ENCODE results near the gene CNBD2. TPM values are rescaled to one million over a fixed set of nuclear protein-coding genes. Genes with fewer than 3 reads are reported as not detected.
"Not testable (repeated sequence)": the region's sequence is repeated elsewhere in the genome, so short reads cannot be mapped to it uniquely, and the experiment has no call there.

The CNBD2 gene
- total RNA-seq, 2 donors from 2014 or later = 5.0 to 5.1 TPM

DNA sequence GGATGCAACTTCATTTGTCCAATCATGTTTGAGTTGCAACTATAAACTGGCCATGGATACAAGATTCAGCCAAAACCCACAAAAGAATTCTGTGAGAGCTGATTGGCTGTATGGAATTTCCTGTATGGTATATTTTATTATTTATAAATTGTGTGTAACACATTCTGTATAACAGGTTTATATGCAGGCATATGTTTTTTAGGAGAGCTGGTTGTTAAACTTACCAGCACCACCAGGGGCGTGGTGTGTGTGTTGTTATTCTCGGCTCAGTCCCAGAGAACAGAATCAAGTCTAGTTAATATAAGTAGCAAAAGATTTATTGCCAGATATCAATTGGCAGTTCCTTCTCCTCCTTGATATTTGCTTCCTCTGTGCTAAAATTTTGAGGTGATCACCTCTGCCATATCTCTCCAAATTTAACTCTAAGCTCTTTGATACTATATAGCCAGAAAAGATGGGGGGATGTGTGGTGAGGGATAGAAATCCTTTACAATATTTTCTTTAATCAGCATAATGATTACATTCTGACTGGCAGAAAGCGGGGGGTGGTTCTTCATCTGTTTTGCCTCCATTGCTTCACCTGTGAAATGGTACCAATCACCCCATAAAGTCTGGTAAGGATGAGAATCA lies 22.9 kb downstream of the CNBD2 start:
- H3K9me3 Mint-ChIP-seq = no peaks in the 10 kb centered on the region
- H3K4me1 Mint-ChIP-seq = no peaks in the 10 kb centered on the region
- H3K27ac Mint-ChIP-seq = no peak overlapping the region
- no peak for ATAC-seq (replicated peaks)
- H3K36me3 Mint-ChIP-seq (ENCODE audit: low read depth) = no peaks in the 10 kb centered on the region
- no peak overlapping the region for H3K4me3 Mint-ChIP-seq
- peaks cover 13% of the 10 kb centered on the region for H3K27me3 Mint-ChIP-seq

DNA sequence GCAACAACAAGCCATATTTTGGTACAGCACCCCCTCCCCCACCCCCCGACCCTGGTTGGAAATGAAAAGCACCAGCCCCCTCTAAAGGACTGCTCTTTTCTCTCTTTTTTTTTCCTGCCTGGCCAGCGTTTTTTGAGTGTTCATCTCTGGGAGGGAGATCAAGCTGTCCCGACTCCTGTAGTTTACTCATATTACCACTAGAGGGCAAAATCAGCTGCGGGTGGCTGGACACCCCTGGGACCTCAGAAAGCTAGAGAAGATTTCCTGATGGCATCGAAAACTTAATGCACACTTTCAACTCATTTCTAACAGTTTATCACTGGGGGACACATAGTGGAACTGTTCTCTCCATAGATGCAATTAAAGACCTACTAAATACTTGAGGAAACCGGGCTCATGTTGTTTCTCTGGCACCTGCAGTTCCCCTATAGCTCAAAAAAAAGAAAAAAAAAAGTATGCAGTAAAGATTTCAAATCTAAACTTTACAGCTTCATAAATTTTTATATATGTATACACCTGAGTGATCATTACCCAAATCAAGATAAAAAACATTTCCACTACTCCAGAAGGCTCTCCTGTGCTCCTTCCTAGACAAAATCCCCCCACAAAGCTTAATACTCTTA lies 24.4 kb downstream of the CNBD2 start:
- no peaks in the 10 kb centered on the region for H3K36me3 Mint-ChIP-seq (ENCODE audit: low read depth)
- H3K4me3 Mint-ChIP-seq = no peak overlapping the region
- ATAC-seq (replicated peaks) = peak; percentile 84
- no peak overlapping the region for H3K27ac Mint-ChIP-seq
- H3K4me1 Mint-ChIP-seq = no peaks in the 10 kb centered on the region
- H3K27me3 Mint-ChIP-seq = peaks cover 13% of the 10 kb centered on the region
- no peaks in the 10 kb centered on the region for H3K9me3 Mint-ChIP-seq

DNA sequence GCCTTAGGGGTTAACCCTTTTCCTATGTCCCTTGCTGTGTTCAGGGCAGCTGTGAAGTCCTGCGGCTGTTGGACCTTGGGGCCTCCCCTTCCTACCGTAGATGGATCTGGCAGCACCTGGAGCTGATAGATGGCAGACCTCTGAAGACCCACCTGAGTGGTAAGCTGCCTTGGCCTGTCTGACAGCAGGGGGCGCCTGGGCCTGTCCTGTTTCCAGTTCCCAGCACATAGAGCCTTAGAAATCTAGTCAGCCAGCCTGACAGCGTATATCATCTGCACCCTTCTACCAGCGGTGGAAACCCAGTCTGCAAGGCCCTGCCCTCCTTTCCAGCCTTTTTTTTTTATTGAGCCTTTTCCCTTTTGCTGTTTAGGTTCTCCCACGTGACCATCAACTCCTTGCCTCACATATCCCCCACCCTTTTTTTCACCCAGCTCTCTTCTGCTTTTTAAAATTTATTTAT lies 26.6 kb downstream of the CNBD2 start:
- peak; percentile 91 for ATAC-seq (replicated peaks)
- H3K4me3 Mint-ChIP-seq = no peak overlapping the region
- H3K9me3 Mint-ChIP-seq = no peaks in the 10 kb centered on the region
- H3K27me3 Mint-ChIP-seq = peaks cover 5% of the 10 kb centered on the region
- no peak overlapping the region for H3K27ac Mint-ChIP-seq
- H3K4me1 Mint-ChIP-seq = no peaks in the 10 kb centered on the region
- no peaks in the 10 kb centered on the region for H3K36me3 Mint-ChIP-seq (ENCODE audit: low read depth)

DNA sequence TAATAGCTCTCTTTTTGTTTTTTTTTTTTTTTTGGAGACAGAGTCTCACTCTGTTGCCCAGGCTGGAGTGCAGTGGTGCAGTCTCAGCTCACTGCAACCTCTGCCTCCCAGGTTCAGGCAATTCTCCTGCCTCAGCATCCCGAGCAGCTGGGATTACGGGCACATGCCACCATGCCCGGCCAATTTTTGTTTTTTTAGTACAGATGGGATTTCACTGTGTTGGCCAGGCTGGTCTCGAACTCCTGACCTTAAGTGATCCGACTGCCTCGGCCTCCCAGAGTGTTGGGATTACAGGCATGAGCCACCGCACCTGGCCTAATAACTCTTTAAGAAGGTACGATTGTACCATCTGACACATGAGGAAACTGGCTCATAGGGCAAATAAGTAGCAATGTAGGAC lies 28.1 kb downstream of the CNBD2 start:
- H3K4me1 Mint-ChIP-seq; H3K4me3 Mint-ChIP-seq; H3K36me3 Mint-ChIP-seq (ENCODE audit: low read depth); H3K9me3 Mint-ChIP-seq; H3K27me3 Mint-ChIP-seq; ATAC-seq (replicated peaks); H3K27ac Mint-ChIP-seq: not testable (repeated sequence)

DNA sequence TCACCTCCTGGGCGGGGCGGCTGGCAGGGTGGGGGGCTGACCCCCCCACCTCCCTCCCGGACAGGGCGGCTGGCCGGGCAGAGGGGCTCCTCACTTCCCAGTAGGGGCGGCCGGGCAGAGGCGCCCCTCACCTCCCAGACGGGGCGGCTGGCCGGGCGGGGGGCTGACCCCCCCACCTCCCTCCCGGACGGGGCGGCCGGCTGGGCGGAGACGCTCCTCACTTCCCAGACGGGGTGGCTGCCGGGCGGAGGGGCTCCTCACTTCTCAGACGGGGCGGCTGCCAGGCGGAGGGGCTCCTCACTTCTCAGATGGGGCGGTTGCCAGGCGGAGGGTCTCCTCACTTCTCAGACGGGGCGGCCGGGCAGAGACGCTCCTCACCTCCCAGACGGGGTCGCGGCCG lies 32.9 kb downstream of the CNBD2 start:
- not testable (repeated sequence) for ATAC-seq (replicated peaks); H3K36me3 Mint-ChIP-seq (ENCODE audit: low read depth); H3K27me3 Mint-ChIP-seq; H3K27ac Mint-ChIP-seq; H3K4me3 Mint-ChIP-seq; H3K4me1 Mint-ChIP-seq; H3K9me3 Mint-ChIP-seq

DNA sequence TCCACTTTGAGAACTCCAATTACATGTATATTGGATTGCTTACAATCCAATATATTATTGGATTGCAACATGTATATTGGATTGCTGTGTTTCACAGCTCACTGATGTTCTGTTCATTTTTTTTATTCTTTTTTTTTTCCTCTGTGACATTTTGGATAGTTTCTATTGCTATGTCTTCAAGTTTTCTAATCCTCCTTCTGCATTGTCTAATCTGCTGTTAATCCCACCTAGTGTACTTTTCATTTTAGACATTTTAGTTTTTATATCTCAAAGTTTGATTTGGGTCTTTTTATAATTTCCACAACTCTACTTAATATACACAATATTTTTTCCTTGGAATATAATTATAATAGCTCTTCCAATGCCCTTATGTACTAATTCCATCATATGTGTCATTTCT lies 34.5 kb downstream of the CNBD2 start:
- no peak for ATAC-seq (replicated peaks)
- Mint-ChIP-seq H3K27ac (no peak overlapping the region), H3K36me3 (ENCODE audit: low read depth) (no peaks in the 10 kb centered on the region), H3K9me3 (no peaks in the 10 kb centered on the region), H3K4me1 (no peaks in the 10 kb centered on the region), H3K27me3 (peaks cover 3% of the 10 kb centered on the region), H3K4me3 (no peak overlapping the region)

DNA sequence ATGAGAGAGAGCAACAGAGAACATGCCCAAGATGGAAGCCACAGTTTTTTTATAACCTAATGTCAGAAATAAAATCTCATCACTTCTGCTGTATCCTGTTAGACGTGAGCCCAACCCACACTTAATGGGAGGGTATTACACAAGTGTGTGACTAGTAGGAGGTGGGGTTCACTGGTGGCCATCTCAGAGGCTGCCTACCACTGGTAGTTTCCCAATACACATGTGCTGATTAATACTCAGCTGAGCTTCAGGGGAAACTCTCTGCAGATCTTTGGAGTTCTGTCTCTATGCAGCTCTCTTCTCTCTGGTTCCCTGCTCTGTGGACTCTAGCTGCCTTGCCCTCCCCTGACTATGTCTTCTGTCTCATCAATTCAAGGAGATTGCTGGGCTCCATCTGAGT lies 35.7 kb downstream of the CNBD2 start:
- no peaks in the 10 kb centered on the region for H3K4me1 Mint-ChIP-seq
- no peaks in the 10 kb centered on the region for H3K36me3 Mint-ChIP-seq (ENCODE audit: low read depth)
- no peak overlapping the region for H3K27ac Mint-ChIP-seq
- H3K27me3 Mint-ChIP-seq = peaks cover 3% of the 10 kb centered on the region
- no peaks in the 10 kb centered on the region for H3K9me3 Mint-ChIP-seq
- H3K4me3 Mint-ChIP-seq = no peak overlapping the region
- no peak for ATAC-seq (replicated peaks)

DNA sequence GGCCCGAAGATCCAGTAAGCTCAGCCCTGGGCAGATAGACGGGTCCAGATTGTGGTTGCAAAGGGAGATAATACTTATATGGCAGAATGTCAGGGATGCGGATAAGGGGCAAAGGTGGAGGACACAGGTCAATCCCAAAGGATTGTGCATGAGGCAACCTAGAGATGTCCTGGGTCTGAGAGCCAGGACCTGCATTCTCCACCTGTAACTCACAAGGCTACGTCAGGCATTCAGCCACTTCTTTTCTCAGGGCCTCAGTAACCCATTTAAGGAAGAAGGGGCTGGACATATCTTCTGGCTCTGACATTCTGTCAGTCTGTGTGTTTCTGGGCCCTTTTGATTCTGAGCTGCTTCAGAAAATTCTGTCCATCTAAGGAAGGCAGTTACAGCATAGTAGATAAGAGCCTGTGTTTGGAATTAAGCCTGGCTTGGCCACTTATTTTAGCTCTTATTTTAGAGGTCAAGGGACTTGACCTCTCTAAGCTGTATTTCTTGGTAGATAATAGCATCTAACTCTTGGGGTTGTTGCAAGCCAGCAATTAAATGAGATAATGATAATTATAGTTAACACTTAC lies 40.2 kb downstream of the CNBD2 start:
- Mint-ChIP-seq H3K27ac (no peak overlapping the region), H3K4me1 (no peaks in the 10 kb centered on the region), H3K36me3 (ENCODE audit: low read depth) (no peaks in the 10 kb centered on the region), H3K4me3 (no peak overlapping the region), H3K27me3 (no peaks in the 10 kb centered on the region), H3K9me3 (no peaks in the 10 kb centered on the region)
- no peak for ATAC-seq (replicated peaks)

DNA sequence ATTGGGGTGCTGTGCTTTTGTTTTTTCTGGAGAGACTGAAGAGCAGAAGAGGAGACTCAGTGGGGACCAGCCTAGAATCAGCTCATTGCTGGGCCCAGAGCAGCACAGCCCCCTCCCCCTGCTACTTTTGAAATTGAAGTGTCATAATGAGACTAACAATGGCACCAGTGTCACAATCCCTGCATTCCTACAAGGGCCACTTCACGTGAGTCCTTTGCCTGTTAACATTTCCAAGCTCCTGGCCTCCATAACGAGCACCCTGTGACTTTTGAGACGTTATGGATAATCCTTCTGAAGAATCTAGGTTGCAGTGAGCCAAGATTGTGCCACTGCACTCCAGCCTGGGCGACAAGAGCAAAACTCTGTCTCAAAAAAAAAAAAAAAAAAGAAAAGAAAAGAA lies 41.7 kb downstream of the CNBD2 start:
- no peaks in the 10 kb centered on the region for H3K4me1 Mint-ChIP-seq
- H3K27ac Mint-ChIP-seq = no peak overlapping the region
- ATAC-seq (replicated peaks) = no peak
- H3K4me3 Mint-ChIP-seq = no peak overlapping the region
- no peaks in the 10 kb centered on the region for H3K27me3 Mint-ChIP-seq
- no peaks in the 10 kb centered on the region for H3K36me3 Mint-ChIP-seq (ENCODE audit: low read depth)
- H3K9me3 Mint-ChIP-seq = no peaks in the 10 kb centered on the region

DNA sequence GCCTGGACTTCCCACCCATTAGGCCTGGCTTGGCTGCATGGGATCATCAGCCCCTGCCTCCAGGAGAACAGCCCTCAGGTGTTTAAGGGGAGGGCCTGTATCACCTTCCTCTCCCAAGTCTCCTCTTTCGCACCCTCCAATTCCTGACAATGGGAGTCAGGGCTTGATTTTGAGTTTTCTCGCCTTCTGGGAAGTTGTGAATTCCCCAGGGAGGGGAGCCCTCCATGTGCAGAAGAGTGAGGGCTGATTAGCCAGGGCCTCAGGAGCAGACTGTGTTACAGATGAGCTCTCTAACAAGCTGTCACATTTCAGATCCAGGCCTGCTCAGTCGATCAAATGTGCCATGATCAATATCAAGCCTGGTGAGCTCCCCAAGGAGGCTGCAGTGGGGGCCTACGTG lies 42.4 kb downstream of the CNBD2 start:
- Mint-ChIP-seq H3K36me3 (ENCODE audit: low read depth) (no peaks in the 10 kb centered on the region), H3K4me3 (no peak overlapping the region), H3K27me3 (no peaks in the 10 kb centered on the region), H3K27ac (no peak overlapping the region), H3K4me1 (no peaks in the 10 kb centered on the region), H3K9me3 (no peaks in the 10 kb centered on the region)
- no peak for ATAC-seq (replicated peaks)

DNA sequence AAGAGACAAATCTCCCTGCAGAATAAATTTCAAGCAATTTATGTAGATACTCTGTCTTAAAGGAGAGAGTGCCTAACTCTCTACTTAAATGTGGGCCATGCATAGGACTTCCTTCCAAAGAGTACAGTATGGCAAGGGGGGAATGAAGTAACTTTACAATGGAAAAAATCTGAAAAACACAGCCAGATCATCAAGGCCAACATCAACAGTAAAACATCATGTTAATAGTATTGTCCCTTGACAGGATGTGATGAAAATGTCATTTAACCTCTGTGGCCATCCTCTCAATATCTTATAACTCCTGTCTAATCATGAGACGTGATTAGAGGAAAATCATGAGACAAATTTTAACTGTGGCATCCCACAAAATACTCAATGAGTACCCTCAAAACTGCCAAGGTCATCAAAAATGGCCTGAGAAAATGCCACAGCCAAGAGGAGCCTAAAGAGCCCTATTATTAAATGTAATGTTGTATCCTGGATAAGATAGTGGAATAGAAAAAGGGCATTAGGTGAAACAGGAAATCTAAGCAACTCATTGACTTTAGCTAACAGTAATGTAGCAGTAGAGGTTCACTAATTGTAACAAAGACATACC lies 47.5 kb downstream of the CNBD2 start:
- no peaks in the 10 kb centered on the region for H3K9me3 Mint-ChIP-seq
- H3K4me3 Mint-ChIP-seq = no peak overlapping the region
- no peaks in the 10 kb centered on the region for H3K4me1 Mint-ChIP-seq
- ATAC-seq (replicated peaks) = no peak
- no peak overlapping the region for H3K27ac Mint-ChIP-seq
- H3K27me3 Mint-ChIP-seq = no peaks in the 10 kb centered on the region
- no peaks in the 10 kb centered on the region for H3K36me3 Mint-ChIP-seq (ENCODE audit: low read depth)

DNA sequence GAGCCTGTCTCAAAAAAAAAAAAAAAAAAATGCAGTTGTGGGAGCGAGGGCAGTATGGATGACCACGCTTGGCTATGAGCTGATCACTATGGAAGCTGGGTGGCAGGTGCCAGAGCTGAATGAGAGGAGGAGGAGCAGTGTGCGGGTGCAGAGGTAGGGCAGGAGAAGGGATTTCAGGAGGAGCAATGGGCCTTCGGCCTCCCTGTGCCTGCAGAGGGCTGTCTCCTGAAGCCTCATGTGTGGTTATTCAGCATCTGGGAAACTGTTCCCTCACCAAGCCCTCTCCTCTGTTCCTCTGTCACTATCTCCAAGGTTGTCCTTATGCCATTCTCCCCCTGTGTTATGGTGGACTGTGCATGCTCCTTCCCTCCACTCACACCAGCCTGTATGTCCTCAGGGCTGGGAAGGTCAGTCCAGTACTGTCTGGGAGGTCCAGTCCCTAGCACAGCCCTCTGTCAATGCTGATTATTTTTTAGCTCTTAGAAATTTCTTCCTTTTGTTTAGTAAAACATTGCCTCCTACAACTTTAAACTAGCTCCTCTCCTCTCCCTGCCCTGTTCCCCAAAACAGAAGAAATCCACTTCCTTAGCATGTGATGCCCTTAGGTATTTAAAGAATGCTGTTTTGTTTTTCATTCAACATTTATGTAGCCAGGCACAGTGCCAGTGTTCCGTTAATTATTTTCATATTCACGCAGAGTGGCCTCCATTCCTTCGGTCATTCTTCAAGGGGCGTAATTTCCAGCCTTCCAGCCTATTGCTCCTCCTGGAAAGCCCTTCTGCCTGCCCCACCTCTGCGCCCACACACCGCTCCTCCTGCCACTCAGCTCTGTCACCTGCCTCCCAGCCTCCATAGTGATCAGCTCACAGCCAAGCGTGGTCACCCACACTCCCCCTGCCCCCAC lies 48.9 kb downstream of the CNBD2 start:
- no peak overlapping the region for H3K4me3 Mint-ChIP-seq
- no peaks in the 10 kb centered on the region for H3K36me3 Mint-ChIP-seq (ENCODE audit: low read depth)
- no peaks in the 10 kb centered on the region for H3K4me1 Mint-ChIP-seq
- H3K9me3 Mint-ChIP-seq = no peaks in the 10 kb centered on the region
- H3K27ac Mint-ChIP-seq = no peak overlapping the region
- H3K27me3 Mint-ChIP-seq = no peaks in the 10 kb centered on the region
- no peak for ATAC-seq (replicated peaks)

DNA sequence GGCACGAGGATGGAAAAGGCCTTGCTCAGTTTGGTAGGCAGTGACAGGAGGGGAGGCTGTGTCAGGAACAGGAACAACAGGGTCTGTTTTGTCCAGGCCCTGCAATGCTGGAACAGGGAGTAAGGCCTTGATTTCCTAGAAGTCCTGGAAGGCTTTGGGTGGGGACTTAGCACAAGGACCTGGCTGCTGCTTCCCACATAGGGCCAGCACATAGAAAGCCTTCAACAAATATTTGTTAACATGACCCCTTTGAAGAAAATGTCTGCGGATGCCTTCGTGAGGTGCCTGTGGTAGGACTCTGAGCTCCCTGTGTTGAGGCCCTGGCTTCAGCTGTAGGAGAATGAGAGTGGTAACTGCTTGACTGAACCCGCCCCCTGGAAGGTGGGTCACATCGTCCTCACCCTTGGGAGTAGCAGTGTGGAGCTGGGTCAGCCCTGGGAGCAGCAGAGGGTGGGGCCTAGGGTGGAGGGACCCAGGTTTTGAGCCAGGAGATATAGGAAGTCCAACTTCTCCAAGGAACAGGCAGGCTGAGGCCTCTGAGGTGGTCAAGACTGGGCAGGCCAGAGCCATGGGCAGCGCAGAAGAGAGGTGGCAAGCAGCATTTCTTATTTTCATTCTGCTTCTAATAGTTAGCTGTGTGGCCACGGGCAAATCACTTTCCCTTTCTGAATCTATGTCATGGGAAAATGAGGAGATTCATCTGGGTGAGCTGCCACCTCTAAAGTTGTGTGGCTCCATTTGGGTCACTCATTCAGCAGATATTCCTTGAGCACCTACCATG lies 50.0 kb downstream of the CNBD2 start:
- Mint-ChIP-seq H3K9me3 (no peaks in the 10 kb centered on the region), H3K27me3 (no peaks in the 10 kb centered on the region), H3K4me3 (no peak overlapping the region), H3K36me3 (ENCODE audit: low read depth) (no peaks in the 10 kb centered on the region), H3K4me1 (no peaks in the 10 kb centered on the region), H3K27ac (no peak overlapping the region)
- no peak for ATAC-seq (replicated peaks)

DNA sequence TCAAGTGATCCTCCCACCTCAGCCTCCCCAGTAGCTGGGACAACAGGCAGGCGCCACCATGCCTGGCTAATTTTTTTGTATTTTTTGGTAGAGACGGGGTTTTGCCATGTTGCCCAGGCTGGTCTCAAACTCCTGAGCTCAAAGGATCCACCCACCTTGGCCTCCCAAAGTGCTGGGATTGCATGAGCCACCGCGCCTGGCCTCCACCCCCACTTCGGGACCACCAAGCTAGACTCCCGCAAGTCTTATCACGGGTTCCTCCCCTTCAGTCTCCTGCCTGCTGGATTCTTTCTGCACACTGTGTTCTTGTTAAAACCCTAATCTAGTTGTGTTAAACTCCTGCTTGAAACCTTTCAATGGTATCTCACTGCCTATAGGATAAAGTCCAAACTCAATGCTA lies 57.7 kb downstream of the CNBD2 start:
- not testable (repeated sequence) for H3K4me1 Mint-ChIP-seq; H3K27ac Mint-ChIP-seq; H3K36me3 Mint-ChIP-seq (ENCODE audit: low read depth); H3K27me3 Mint-ChIP-seq; ATAC-seq (replicated peaks); H3K4me3 Mint-ChIP-seq; H3K9me3 Mint-ChIP-seq
